SH-SY5Y (cell line): ENCODE data around the gene MCF2L.

Experiments
- GATA2 ChIP-seq: IDR thresholded peaks from 2 replicates; pipeline ENCODE4 v1.6.1; 2011; ENCODE audit warnings: mild to moderate bottlenecking, low read depth, low read length
- GATA3 ChIP-seq: IDR thresholded peaks from 2 replicates; pipeline ENCODE4 v1.6.1; 2011; ENCODE audit warnings: low read depth, mild to moderate bottlenecking, low read length, moderate library complexity

Gene MCF2L

GRCh38 chr13:112986946-112987681, 18.1 kb downstream of the MCF2L start:
- no peak for TF ChIP-seq GATA3
- no peak for TF ChIP-seq GATA2

- TF ChIP-seq GATA3: no peak
- TF ChIP-seq GATA2: no peak
These were observed 18.6 kb downstream of the MCF2L start for GRCh38 chr13:112987682-112988024.

GRCh38 chr13:112990783-112991182, 21.8 kb downstream of the MCF2L start:
- TF ChIP-seq GATA3 (no peak), GATA2 (no peak)

GRCh38 chr13:112991609-112992008, 22.6 kb downstream of the MCF2L start:
- TF ChIP-seq GATA3 (no peak), GATA2 (no peak)

- no peak for TF ChIP-seq GATA3
- no peak for TF ChIP-seq GATA2
These were observed 24.1 kb downstream of the MCF2L start for GRCh38 chr13:112992931-112993680.

- TF ChIP-seq GATA3 (no peak), GATA2 (no peak)
These were observed 25.2 kb downstream of the MCF2L start for GRCh38 chr13:112994084-112994780.

- TF ChIP-seq GATA2: no peak
- no peak for TF ChIP-seq GATA3
These were observed 25.9 kb downstream of the MCF2L start for GRCh38 chr13:112994781-112995355.

- no peak for TF ChIP-seq GATA3
- no peak for TF ChIP-seq GATA2
These were observed 26.6 kb downstream of the MCF2L start for GRCh38 chr13:112995395-112996191.

- TF ChIP-seq GATA2: no peak
- no peak for TF ChIP-seq GATA3
These were observed 27.7 kb downstream of the MCF2L start for GRCh38 chr13:112996671-112997091.

GRCh38 chr13:112997188-112998130, 28.4 kb downstream of the MCF2L start:
- TF ChIP-seq GATA3: no peak
- no peak for TF ChIP-seq GATA2

- TF ChIP-seq GATA3 (no peak), GATA2 (no peak)
These were observed 29.7 kb downstream of the MCF2L start for GRCh38 chr13:112998521-112999280.

GRCh38 chr13:112999414-113000177, 30.6 kb downstream of the MCF2L start:
- TF ChIP-seq GATA2 (no peak), GATA3 (no peak)

- TF ChIP-seq GATA2: no peak
- TF ChIP-seq GATA3: no peak
These were observed 31.6 kb downstream of the MCF2L start for GRCh38 chr13:113000575-113000974.
